IMR-90 (cell line): Measurements from ENCODE around the gene FLT3LG. TPM values are rescaled to one million over a fixed set of nuclear protein-coding genes. Genes with fewer than 3 reads are reported as not detected.

Experiments
- ATAC-seq: fragments of 200-7000 bp; cut with Tn5 transposase; 2 replicates; pipeline ENCODE4 v1.9.1; 2020; ENCODE audit warnings: low read depth, mild to moderate bottlenecking, moderate library complexity
- BruUV-seq: library from RNA; stranded (reverse); fragments of 400-500 nt; replicated peaks from 2 replicates; lab custom pipeline; 2021; lab: Mats Ljungman, UMichigan
- CTCF ChIA-PET: fragments of 300-600 bp; formaldehyde crosslinking; extraction: SDS; loops from one replicate; lab custom pipeline; 2021; ENCODE audit warnings: antibody characterized with exemption; lab: Yijun Ruan, JAX
- POLR2A ChIA-PET: fragments of 300-600 bp; sonication (Branson Sonifier 250); formaldehyde crosslinking; loops from one replicate; lab custom pipeline; 2022; ENCODE audit warnings: antibody characterized with exemption; ENCODE audit not compliant: unreplicated experiment; lab: Charles Lee
- DNase-seq: peaks from one replicate; pipeline ENCODE4 v3.0.0; 2013
- H2AFZ ChIP-seq: replicated peaks from 2 replicates; pipeline ENCODE3; 2013; ENCODE audit warnings: low read length, mild to moderate bottlenecking; ENCODE audit not compliant: poor library complexity
- H2AK5ac ChIP-seq: 2 replicates; pipeline ENCODE4 v1.6.1; 2013; ENCODE audit warnings: low read depth, low read length, inconsistent platforms
- H2AK9ac ChIP-seq: replicated peaks from 2 replicates; pipeline ENCODE3; 2013; ENCODE audit warnings: mild to moderate bottlenecking, low read depth, low read length, moderate library complexity; ENCODE audit not compliant: poor library complexity
- H2BK120ac ChIP-seq: 2 replicates; pipeline ENCODE4 v1.6.1; 2013; ENCODE audit warnings: low read depth, low read length, inconsistent platforms
- H2BK15ac ChIP-seq: 3 replicates; pipeline ENCODE4 v1.6.1; 2013; ENCODE audit warnings: low read depth, low read length, inconsistent platforms
- H2BK20ac ChIP-seq: 2 replicates; pipeline ENCODE4 v1.6.1; 2013; ENCODE audit warnings: low read depth, mild to moderate bottlenecking, inconsistent platforms, low read length, moderate library complexity
- H2BK5ac ChIP-seq: 2 replicates; pipeline ENCODE4 v1.6.1; 2013; ENCODE audit warnings: mild to moderate bottlenecking, low read depth, low read length, inconsistent platforms; ENCODE audit not compliant: poor library complexity, severe bottlenecking
- H3K14ac ChIP-seq: replicated peaks from 2 replicates; pipeline ENCODE4 v1.6.1; 2013; ENCODE audit warnings: low read depth, low read length, inconsistent platforms
- H3K18ac ChIP-seq: 2 replicates; pipeline ENCODE4 v1.6.1; 2013; ENCODE audit warnings: low read depth, low read length, control low read depth
- H3K23ac ChIP-seq: 2 replicates; pipeline ENCODE4 v1.6.1; 2013; ENCODE audit warnings: low read depth, low read length, inconsistent platforms
- H3K27ac ChIP-seq: 2 replicates; pipeline ENCODE4 v1.5.1; 2013; ENCODE audit warnings: mild to moderate bottlenecking, control low read depth, low read length; ENCODE audit not compliant: insufficient read depth
- H3K27me3 ChIP-seq: 2 replicates; pipeline ENCODE4 v1.6.1; 2013; ENCODE audit warnings: low read length; ENCODE audit not compliant: control insufficient read depth, insufficient read depth
- H3K36me3 ChIP-seq: 2 replicates; pipeline ENCODE4 v1.6.1; 2013; ENCODE audit warnings: low read length, mixed read lengths; ENCODE audit not compliant: control insufficient read depth, insufficient read depth
- H3K4ac ChIP-seq: 2 replicates; pipeline ENCODE4 v1.6.1; 2013; ENCODE audit warnings: low read depth, low read length, inconsistent platforms
- H3K4me1 ChIP-seq: 2 replicates; pipeline ENCODE4 v1.6.1; 2013; ENCODE audit warnings: low read length, mixed read lengths; ENCODE audit not compliant: control insufficient read depth, insufficient read depth
- H3K4me2 ChIP-seq: 2 replicates; pipeline ENCODE4 v1.6.1; 2013; ENCODE audit warnings: low read depth, mild to moderate bottlenecking, control low read depth, low read length, moderate library complexity
- H3K4me3 ChIP-seq: 2 replicates; pipeline ENCODE4 v1.5.1; 2013; ENCODE audit warnings: low read depth, mild to moderate bottlenecking, control low read depth, low read length, moderate library complexity; ENCODE audit not compliant: insufficient read depth
- H3K56ac ChIP-seq: 2 replicates; pipeline ENCODE4 v1.6.1; 2013; ENCODE audit warnings: low read length, inconsistent platforms; ENCODE audit not compliant: insufficient read depth; ENCODE audit errors: extremely low read depth
- H3K79me1 ChIP-seq, 2 experiments: 2 replicates each; pipeline ENCODE4 v1.6.1; 2013; ENCODE audit warnings: low read length in 2 of 2, inconsistent platforms in 1 of 2, low read depth in 1 of 2
- H3K9ac ChIP-seq: 2 replicates; pipeline ENCODE4 v1.6.1; 2013; ENCODE audit warnings: low read depth, low read length, control low read depth
- H3K9me1 ChIP-seq: 2 replicates; pipeline ENCODE4 v1.6.1; 2013; ENCODE audit warnings: low read length, inconsistent platforms; ENCODE audit not compliant: insufficient read depth
- H3K9me3 ChIP-seq: 2 replicates; pipeline ENCODE4 v1.6.1; 2013; ENCODE audit warnings: low read length; ENCODE audit not compliant: control insufficient read depth, insufficient read depth
- H4K20me1 ChIP-seq: 2 replicates; pipeline ENCODE4 v1.6.1; 2013; ENCODE audit warnings: low read length, inconsistent platforms; ENCODE audit not compliant: insufficient read depth
- H4K5ac ChIP-seq: 2 replicates; pipeline ENCODE4 v1.6.1; 2013; ENCODE audit warnings: mild to moderate bottlenecking, low read depth, low read length, control low read depth
- H4K8ac ChIP-seq, 2 experiments: 2 replicates each; pipeline ENCODE4 v1.6.1; 2013; ENCODE audit warnings: low read depth in 2 of 2, low read length in 2 of 2, control low read depth in 1 of 2, inconsistent platforms in 1 of 2
- H4K91ac ChIP-seq: 2 replicates; pipeline ENCODE4 v1.6.1; 2013; ENCODE audit warnings: low read depth, low read length, inconsistent platforms; ENCODE audit not compliant: insufficient read depth
- BHLHE40 ChIP-seq: fragments of 150-350 bp; IDR thresholded peaks from 2 replicates; pipeline ENCODE4 v1.6.1; 2016; ENCODE audit warnings: mild to moderate bottlenecking, low read depth, low read length
- CEBPB ChIP-seq: IDR thresholded peaks from 2 replicates; pipeline ENCODE4 v1.6.1; 2012; ENCODE audit warnings: low read depth, low read length, improper control_type of control experiment
- CHD1 ChIP-seq: IDR thresholded peaks from 2 replicates; pipeline ENCODE4 v1.6.1; 2012; ENCODE audit warnings: low read depth, low read length, improper control_type of control experiment
- CTCF ChIP-seq: conservative IDR thresholded peaks from 2 replicates; pipeline ENCODE4 v1.5.1; 2012; ENCODE audit warnings: mild to moderate bottlenecking, low read depth, low read length, improper control_type of control experiment
- FOS ChIP-seq: fragments of 150-350 bp; IDR thresholded peaks from 2 replicates; pipeline ENCODE4 v1.6.1; 2016; ENCODE audit warnings: low read depth, low read length
- MAFK ChIP-seq: IDR thresholded peaks from 2 replicates; pipeline ENCODE4 v1.6.1; 2012; ENCODE audit warnings: low read depth, low read length, improper control_type of control experiment
- MAZ ChIP-seq: IDR thresholded peaks from 2 replicates; pipeline ENCODE4 v1.6.1; 2012; ENCODE audit warnings: low read depth, mild to moderate bottlenecking, low read length, improper control_type of control experiment, moderate library complexity, borderline replicate concordance
- MXI1 ChIP-seq: IDR thresholded peaks from 2 replicates; pipeline ENCODE4 v1.6.1; 2012; ENCODE audit warnings: low read depth, mild to moderate bottlenecking, low read length, moderate library complexity, borderline replicate concordance
- NFE2L2 ChIP-seq: fragments of 150-350 bp; IDR thresholded peaks from 2 replicates; pipeline ENCODE4 v1.6.1; 2016; ENCODE audit warnings: low read depth, mild to moderate bottlenecking, low read length
- POLR2A ChIP-seq: IDR thresholded peaks from 2 replicates; pipeline ENCODE4 v1.6.1; 2012; ENCODE audit warnings: mild to moderate bottlenecking, low read depth, low read length
- RAD21 ChIP-seq: IDR thresholded peaks from 2 replicates; pipeline ENCODE4 v1.6.1; 2012; ENCODE audit warnings: low read length, improper control_type of control experiment
- RCOR1 ChIP-seq: IDR thresholded peaks from 2 replicates; pipeline ENCODE4 v1.6.1; 2012; ENCODE audit warnings: mild to moderate bottlenecking, low read length, improper control_type of control experiment; ENCODE audit not compliant: insufficient replicate concordance
- RFX5 ChIP-seq: IDR thresholded peaks from 2 replicates; pipeline ENCODE4 v1.8.0; 2012; ENCODE audit warnings: low read depth, mild to moderate bottlenecking, low read length, moderate library complexity
- SMC3 ChIP-seq: fragments of 150-350 bp; IDR thresholded peaks from 2 replicates; pipeline ENCODE4 v1.6.1; 2016; ENCODE audit warnings: low read depth, mild to moderate bottlenecking, antibody characterized with exemption, low read length, moderate library complexity
- WGBS, 2 experiments: methylation state at CpG; one replicate each; pipeline versions ENCODE4 v1.1.5 to v1.1.7; 2013; ENCODE audit warnings: missing lambda C conversion rate in 2 of 2; ENCODE audit not compliant: insufficient read length in 1 of 2; ENCODE audit errors: extremely low coverage in 2 of 2; 5-methylcytosine and 5-hydroxymethylcytosine counted together
- dilution Hi-C: fragments of 300-500 bp; cut with HindIII; formaldehyde crosslinking; loops from one replicate; pipeline ENCODE4 v1.14.3; 2018; ENCODE audit warnings: low sequenced_read_pairs; ENCODE audit not compliant: unreplicated experiment
- in situ Hi-C: fragments of 300-500 bp; cut with MboI; formaldehyde crosslinking; loops from 3 replicates; pipeline ENCODE4 v1.14.3; 2019; ENCODE audit warnings: low sequenced_read_pairs, inconsistent platforms, mixed read lengths
- intact Hi-C: fragments of 100-400 bp; cut with micrococcal nuclease; formaldehyde crosslinking; loops from 2 replicates; pipeline ENCODE4 v1.10.0; 2022
- polyA plus RNA-seq, 3 experiments: library from polyadenylated mRNA; depleted of rRNA; stranded (reverse); fragments of >200 nt; gene quantifications; 2 replicates each; pipeline ENCODE4 v1.2.3, GENCODE V29; 2012; ENCODE audit warnings: low replicate concordance in 1 of 3
- total RNA-seq: library from RNA; depleted of rRNA; stranded (reverse); fragments of >200 nt; gene quantifications from 2 replicates; pipeline ENCODE4 v1.2.3, GENCODE V29; 2012

Gene FLT3LG
- total and polyA plus RNA-seq, 2 of the 4 experiments (the other 2 are of a cell fraction) = 0.90 to 8.3 TPM

DNA sequence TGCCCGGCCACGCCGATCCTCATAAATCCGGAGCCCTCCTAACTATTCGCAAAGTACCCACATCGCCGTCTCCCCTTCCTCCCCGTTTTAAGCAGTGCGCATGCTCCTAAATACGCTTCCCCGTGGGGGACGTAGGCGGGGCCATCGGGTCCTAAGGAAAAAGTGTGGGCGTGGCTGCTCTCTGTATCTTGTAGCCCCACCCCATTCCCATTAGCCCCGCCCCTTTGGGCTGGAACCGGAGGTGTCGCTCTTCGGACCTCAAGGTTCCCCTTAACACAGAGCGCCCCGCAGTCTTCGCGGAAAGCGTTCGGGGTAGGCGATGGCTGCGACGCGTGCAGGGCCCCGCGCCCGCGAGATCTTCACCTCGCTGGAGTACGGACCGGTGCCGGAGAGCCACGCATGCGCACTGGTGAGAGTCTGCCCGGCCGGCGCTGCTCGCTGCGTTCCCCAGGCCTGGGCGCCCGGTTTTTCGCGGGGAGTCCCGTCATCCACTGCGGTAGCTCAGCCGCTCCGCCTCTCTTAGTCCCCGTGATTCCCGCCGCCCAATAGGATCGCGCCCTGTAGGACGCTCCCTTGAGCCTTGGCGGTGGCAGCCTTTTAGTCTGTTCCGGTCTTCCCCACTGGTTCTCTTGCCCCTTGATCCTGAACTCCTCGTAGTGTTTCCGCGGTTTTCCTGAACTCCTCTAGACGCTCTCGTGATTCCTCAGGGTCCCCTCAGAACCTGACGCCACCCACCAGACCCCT, 20.8 kb upstream of the FLT3LG start, which contains the start of gene ALDH16A1 (continued):
- peak; percentile 73 for TF ChIP-seq BHLHE40
- TF ChIP-seq FOS = no peak
- TF ChIP-seq RAD21 = no peak

GRCh38 chr19:49453757-49454240, 20.2 kb upstream of the FLT3LG start:
- Histone ChIP-seq H3K56ac (peak overlapping the region; percentile 85), H3K14ac (peak overlapping the region; percentile 95), H3K9ac (peak overlapping the region; percentile 93), H3K9me1 (peaks cover 11% of the 10 kb centered on the region), H4K5ac (peak overlapping the region; percentile 96), H2BK20ac (no peak overlapping the region), H2BK120ac (no peak overlapping the region), H3K4ac (peak overlapping the region; percentile 94), H3K4me1 (peaks cover 2% of the 10 kb centered on the region; the same call in 1 of the 2 replicates), H3K36me3 (no peaks in the 10 kb centered on the region; the same call in none of the 2 replicates), H4K91ac (peak overlapping the region; percentile 91), H2BK15ac (no peak overlapping the region), H2AK9ac (peak overlapping the region; percentile 94), H3K27me3 (no peaks in the 10 kb centered on the region), H2AK5ac (peak overlapping the region; percentile 86), H3K18ac (peak overlapping the region; percentile 67), H4K8ac (peak overlapping the region; percentile 95 to 98), H3K4me2 (peak overlapping the region; percentile 88), H3K27ac (peak overlapping the region; percentile 94), H4K20me1 (peaks cover 3% of the 10 kb centered on the region; the same call in 1 of the 2 replicates), H2AFZ (peak overlapping the region; percentile 100), H3K79me1 (peaks cover 19 to 48% of the 10 kb centered on the region in 2 experiments), H3K23ac (peak overlapping the region; percentile 75; the same call in 1 of the 2 replicates), H3K9me3 (no peaks in the 10 kb centered on the region), H3K4me3 (peak overlapping the region; percentile 64), H2BK5ac (peak overlapping the region; percentile 69)
- WGBS, 2 experiments = no CpG with 5 or more reads among the region's 10 CpGs
- TF ChIP-seq SMC3 (no peak), RAD21 (no peak), RCOR1 (no peak), MXI1 (no peak), RFX5 (no peak), CTCF (no peak), POLR2A (no peak), CEBPB (no peak), CHD1 (no peak), MAFK (no peak), MAZ (no peak), NFE2L2 (no peak)
- intact Hi-C loops (no loop called here), dilution Hi-C loops (no loop called here), in situ Hi-C loops (no loop called here)
- ATAC-seq (no peak; the same call in 1 of the 2 replicates), DNase-seq (no peak)
- ChIA-PET CTCF (interaction anchor here (0.9 kb wide), 1 partner anchor 20 kb away, joined by 4 read pairs; the partner anchor contains the start of gene FLT3LG), POLR2A (interaction anchor here (1.0 kb wide), 1 partner anchor 59 kb away, joined by 3 read pairs; no protein-coding TSS in a partner anchor)
- BruUV-seq = TSS peak; percentile 98
